NCI-H524 (cell line): ENCODE data around the gene TNFRSF11A.

ENCODE experiments used
- DNase-seq, 2 experiments: peaks; one replicate each; lab custom pipeline; 2025; lab: John Stamatoyannopoulos, UW

TNFRSF11A gene

GRCh38 chr18:62420151-62420512 lies 95.0 kb downstream of the TNFRSF11A start:
- DNase-seq = no peak

GRCh38 chr18:62420513-62421209 lies 95.6 kb downstream of the TNFRSF11A start:
- DNase-seq = no peak

GRCh38 chr18:62425465-62426190 lies 100.5 kb downstream of the TNFRSF11A start:
- DNase-seq = peak; percentile 90 to 95

- no peak for DNase-seq
These were observed 101.0 kb downstream of the TNFRSF11A start for GRCh38 chr18:62426191-62426488.

GRCh38 chr18:62432176-62432575 lies 107.1 kb downstream of the TNFRSF11A start:
- DNase-seq = no peak

GRCh38 chr18:62434798-62435197 lies 109.7 kb downstream of the TNFRSF11A start:
- DNase-seq = no peak

- no peak for DNase-seq
These were observed 110.4 kb downstream of the TNFRSF11A start for GRCh38 chr18:62435435-62436031.

GRCh38 chr18:62436636-62437234 lies 111.6 kb downstream of the TNFRSF11A start:
- DNase-seq = no peak

- DNase-seq = peak; percentile 67 to 86
These were observed 112.3 kb downstream of the TNFRSF11A start for GRCh38 chr18:62437235-62438017.

GRCh38 chr18:62438018-62438329 lies 112.9 kb downstream of the TNFRSF11A start:
- no peak for DNase-seq

GRCh38 chr18:62438402-62438801 lies 113.3 kb downstream of the TNFRSF11A start:
- DNase-seq = no peak

- DNase-seq = no peak
These were observed 113.8 kb downstream of the TNFRSF11A start for GRCh38 chr18:62438866-62439265.
